IMR-90 (cell line): ENCODE data around the gene NEAT1. TPM values are rescaled to one million over a fixed set of nuclear protein-coding genes. Genes with fewer than 3 reads are reported as not detected.

Experiments
- ATAC-seq: fragments of 200-7000 bp; cut with Tn5 transposase; 2 replicates; pipeline ENCODE4 v1.9.1; 2020; ENCODE audit warnings: low read depth, mild to moderate bottlenecking, moderate library complexity
- BruUV-seq: library from RNA; stranded (reverse); fragments of 400-500 nt; replicated peaks from 2 replicates; lab custom pipeline; 2021; lab: Mats Ljungman, UMichigan
- CTCF ChIA-PET: fragments of 300-600 bp; formaldehyde crosslinking; extraction: SDS; loops from one replicate; lab custom pipeline; 2021; ENCODE audit warnings: antibody characterized with exemption; lab: Yijun Ruan, JAX
- POLR2A ChIA-PET: fragments of 300-600 bp; sonication (Branson Sonifier 250); formaldehyde crosslinking; loops from one replicate; lab custom pipeline; 2022; ENCODE audit warnings: antibody characterized with exemption; ENCODE audit not compliant: unreplicated experiment; lab: Charles Lee
- DNase-seq: peaks from one replicate; pipeline ENCODE4 v3.0.0; 2013
- H2AFZ ChIP-seq: replicated peaks from 2 replicates; pipeline ENCODE3; 2013; ENCODE audit warnings: low read length, mild to moderate bottlenecking; ENCODE audit not compliant: poor library complexity
- H2AK5ac ChIP-seq: 2 replicates; pipeline ENCODE4 v1.6.1; 2013; ENCODE audit warnings: low read depth, low read length, inconsistent platforms
- H2AK9ac ChIP-seq: replicated peaks from 2 replicates; pipeline ENCODE3; 2013; ENCODE audit warnings: mild to moderate bottlenecking, low read depth, low read length, moderate library complexity; ENCODE audit not compliant: poor library complexity
- H2BK120ac ChIP-seq: 2 replicates; pipeline ENCODE4 v1.6.1; 2013; ENCODE audit warnings: low read depth, low read length, inconsistent platforms
- H2BK15ac ChIP-seq: 3 replicates; pipeline ENCODE4 v1.6.1; 2013; ENCODE audit warnings: low read depth, low read length, inconsistent platforms
- H2BK20ac ChIP-seq: 2 replicates; pipeline ENCODE4 v1.6.1; 2013; ENCODE audit warnings: low read depth, mild to moderate bottlenecking, inconsistent platforms, low read length, moderate library complexity
- H2BK5ac ChIP-seq: 2 replicates; pipeline ENCODE4 v1.6.1; 2013; ENCODE audit warnings: mild to moderate bottlenecking, low read depth, low read length, inconsistent platforms; ENCODE audit not compliant: poor library complexity, severe bottlenecking
- H3K14ac ChIP-seq: replicated peaks from 2 replicates; pipeline ENCODE4 v1.6.1; 2013; ENCODE audit warnings: low read depth, low read length, inconsistent platforms
- H3K18ac ChIP-seq: 2 replicates; pipeline ENCODE4 v1.6.1; 2013; ENCODE audit warnings: low read depth, low read length, control low read depth
- H3K23ac ChIP-seq: 2 replicates; pipeline ENCODE4 v1.6.1; 2013; ENCODE audit warnings: low read depth, low read length, inconsistent platforms
- H3K27ac ChIP-seq: 2 replicates; pipeline ENCODE4 v1.5.1; 2013; ENCODE audit warnings: mild to moderate bottlenecking, control low read depth, low read length; ENCODE audit not compliant: insufficient read depth
- H3K27me3 ChIP-seq: 2 replicates; pipeline ENCODE4 v1.6.1; 2013; ENCODE audit warnings: low read length; ENCODE audit not compliant: control insufficient read depth, insufficient read depth
- H3K36me3 ChIP-seq: 2 replicates; pipeline ENCODE4 v1.6.1; 2013; ENCODE audit warnings: low read length, mixed read lengths; ENCODE audit not compliant: control insufficient read depth, insufficient read depth
- H3K4ac ChIP-seq: 2 replicates; pipeline ENCODE4 v1.6.1; 2013; ENCODE audit warnings: low read depth, low read length, inconsistent platforms
- H3K4me1 ChIP-seq: 2 replicates; pipeline ENCODE4 v1.6.1; 2013; ENCODE audit warnings: low read length, mixed read lengths; ENCODE audit not compliant: control insufficient read depth, insufficient read depth
- H3K4me2 ChIP-seq: 2 replicates; pipeline ENCODE4 v1.6.1; 2013; ENCODE audit warnings: low read depth, mild to moderate bottlenecking, control low read depth, low read length, moderate library complexity
- H3K4me3 ChIP-seq: 2 replicates; pipeline ENCODE4 v1.5.1; 2013; ENCODE audit warnings: low read depth, mild to moderate bottlenecking, control low read depth, low read length, moderate library complexity; ENCODE audit not compliant: insufficient read depth
- H3K56ac ChIP-seq: 2 replicates; pipeline ENCODE4 v1.6.1; 2013; ENCODE audit warnings: low read length, inconsistent platforms; ENCODE audit not compliant: insufficient read depth; ENCODE audit errors: extremely low read depth
- H3K79me1 ChIP-seq, 2 experiments: 2 replicates each; pipeline ENCODE4 v1.6.1; 2013; ENCODE audit warnings: low read length in 2 of 2, inconsistent platforms in 1 of 2, low read depth in 1 of 2
- H3K9ac ChIP-seq: 2 replicates; pipeline ENCODE4 v1.6.1; 2013; ENCODE audit warnings: low read depth, low read length, control low read depth
- H3K9me1 ChIP-seq: 2 replicates; pipeline ENCODE4 v1.6.1; 2013; ENCODE audit warnings: low read length, inconsistent platforms; ENCODE audit not compliant: insufficient read depth
- H3K9me3 ChIP-seq: 2 replicates; pipeline ENCODE4 v1.6.1; 2013; ENCODE audit warnings: low read length; ENCODE audit not compliant: control insufficient read depth, insufficient read depth
- H4K20me1 ChIP-seq: 2 replicates; pipeline ENCODE4 v1.6.1; 2013; ENCODE audit warnings: low read length, inconsistent platforms; ENCODE audit not compliant: insufficient read depth
- H4K5ac ChIP-seq: 2 replicates; pipeline ENCODE4 v1.6.1; 2013; ENCODE audit warnings: mild to moderate bottlenecking, low read depth, low read length, control low read depth
- H4K8ac ChIP-seq, 2 experiments: 2 replicates each; pipeline ENCODE4 v1.6.1; 2013; ENCODE audit warnings: low read depth in 2 of 2, low read length in 2 of 2, control low read depth in 1 of 2, inconsistent platforms in 1 of 2
- H4K91ac ChIP-seq: 2 replicates; pipeline ENCODE4 v1.6.1; 2013; ENCODE audit warnings: low read depth, low read length, inconsistent platforms; ENCODE audit not compliant: insufficient read depth
- BHLHE40 ChIP-seq: fragments of 150-350 bp; IDR thresholded peaks from 2 replicates; pipeline ENCODE4 v1.6.1; 2016; ENCODE audit warnings: mild to moderate bottlenecking, low read depth, low read length
- CEBPB ChIP-seq: IDR thresholded peaks from 2 replicates; pipeline ENCODE4 v1.6.1; 2012; ENCODE audit warnings: low read depth, low read length, improper control_type of control experiment
- CHD1 ChIP-seq: IDR thresholded peaks from 2 replicates; pipeline ENCODE4 v1.6.1; 2012; ENCODE audit warnings: low read depth, low read length, improper control_type of control experiment
- CTCF ChIP-seq: conservative IDR thresholded peaks from 2 replicates; pipeline ENCODE4 v1.5.1; 2012; ENCODE audit warnings: mild to moderate bottlenecking, low read depth, low read length, improper control_type of control experiment
- FOS ChIP-seq: fragments of 150-350 bp; IDR thresholded peaks from 2 replicates; pipeline ENCODE4 v1.6.1; 2016; ENCODE audit warnings: low read depth, low read length
- MAFK ChIP-seq: IDR thresholded peaks from 2 replicates; pipeline ENCODE4 v1.6.1; 2012; ENCODE audit warnings: low read depth, low read length, improper control_type of control experiment
- MAZ ChIP-seq: IDR thresholded peaks from 2 replicates; pipeline ENCODE4 v1.6.1; 2012; ENCODE audit warnings: low read depth, mild to moderate bottlenecking, low read length, improper control_type of control experiment, moderate library complexity, borderline replicate concordance
- MXI1 ChIP-seq: IDR thresholded peaks from 2 replicates; pipeline ENCODE4 v1.6.1; 2012; ENCODE audit warnings: low read depth, mild to moderate bottlenecking, low read length, moderate library complexity, borderline replicate concordance
- NFE2L2 ChIP-seq: fragments of 150-350 bp; IDR thresholded peaks from 2 replicates; pipeline ENCODE4 v1.6.1; 2016; ENCODE audit warnings: low read depth, mild to moderate bottlenecking, low read length
- POLR2A ChIP-seq: IDR thresholded peaks from 2 replicates; pipeline ENCODE4 v1.6.1; 2012; ENCODE audit warnings: mild to moderate bottlenecking, low read depth, low read length
- RAD21 ChIP-seq: IDR thresholded peaks from 2 replicates; pipeline ENCODE4 v1.6.1; 2012; ENCODE audit warnings: low read length, improper control_type of control experiment
- RCOR1 ChIP-seq: IDR thresholded peaks from 2 replicates; pipeline ENCODE4 v1.6.1; 2012; ENCODE audit warnings: mild to moderate bottlenecking, low read length, improper control_type of control experiment; ENCODE audit not compliant: insufficient replicate concordance
- RFX5 ChIP-seq: IDR thresholded peaks from 2 replicates; pipeline ENCODE4 v1.8.0; 2012; ENCODE audit warnings: low read depth, mild to moderate bottlenecking, low read length, moderate library complexity
- SMC3 ChIP-seq: fragments of 150-350 bp; IDR thresholded peaks from 2 replicates; pipeline ENCODE4 v1.6.1; 2016; ENCODE audit warnings: low read depth, mild to moderate bottlenecking, antibody characterized with exemption, low read length, moderate library complexity
- USF2 ChIP-seq: fragments of 150-350 bp; IDR thresholded peaks from 2 replicates; pipeline ENCODE4 v1.6.1; 2017; ENCODE audit warnings: mild to moderate bottlenecking, antibody characterized with exemption, low read length, low read depth
- WGBS, 2 experiments: methylation state at CpG; one replicate each; pipeline versions ENCODE4 v1.1.5 to v1.1.7; 2013; ENCODE audit warnings: missing lambda C conversion rate in 2 of 2; ENCODE audit not compliant: insufficient read length in 1 of 2; ENCODE audit errors: extremely low coverage in 2 of 2; 5-methylcytosine and 5-hydroxymethylcytosine counted together
- dilution Hi-C: fragments of 300-500 bp; cut with HindIII; formaldehyde crosslinking; loops from one replicate; pipeline ENCODE4 v1.14.3; 2018; ENCODE audit warnings: low sequenced_read_pairs; ENCODE audit not compliant: unreplicated experiment
- in situ Hi-C: fragments of 300-500 bp; cut with MboI; formaldehyde crosslinking; loops from 3 replicates; pipeline ENCODE4 v1.14.3; 2019; ENCODE audit warnings: low sequenced_read_pairs, inconsistent platforms, mixed read lengths
- intact Hi-C: fragments of 100-400 bp; cut with micrococcal nuclease; formaldehyde crosslinking; loops from 2 replicates; pipeline ENCODE4 v1.10.0; 2022
- polyA plus RNA-seq, 3 experiments: library from polyadenylated mRNA; depleted of rRNA; stranded (reverse); fragments of >200 nt; gene quantifications; 2 replicates each; pipeline ENCODE4 v1.2.3, GENCODE V29; 2012; ENCODE audit warnings: low replicate concordance in 1 of 3
- total RNA-seq: library from RNA; depleted of rRNA; stranded (reverse); fragments of >200 nt; gene quantifications from 2 replicates; pipeline ENCODE4 v1.2.3, GENCODE V29; 2012

The NEAT1 gene
- total and polyA plus RNA-seq, 2 of the 4 experiments (the other 2 are of a cell fraction): 30.1 to 114 TPM

DNA sequence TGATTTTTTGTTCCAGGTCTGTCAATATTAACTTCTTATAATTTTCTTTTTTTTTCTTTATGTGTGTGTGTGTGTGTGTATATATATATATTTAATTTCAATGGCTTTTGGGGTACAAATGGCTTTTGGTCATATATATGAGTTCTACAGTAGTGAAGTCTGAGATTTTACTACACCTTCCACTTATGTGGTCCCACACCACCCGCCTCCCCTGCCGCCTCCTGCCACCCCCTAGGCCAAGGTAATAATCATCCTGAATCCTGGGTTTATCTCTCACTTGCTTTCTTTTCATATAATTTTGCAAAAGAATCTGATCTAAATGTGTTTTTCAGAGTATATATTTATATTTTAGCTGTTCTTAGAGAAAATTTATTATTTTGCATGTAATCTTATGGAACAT, 11.1 kb downstream of the NEAT1 start:
- CTCF ChIA-PET: no interaction called here
- H3K9ac ChIP-seq: no peak overlapping the region
- intact Hi-C loops: loop anchor here (5.0 kb wide), 1 partner anchor 79 kb away; no protein-coding TSS in a partner anchor

More for the DNA sequence above, 11.1 kb downstream of the NEAT1 start:
- H3K4me3 ChIP-seq: no peak overlapping the region
- no peak overlapping the region for H3K4ac ChIP-seq
- H2BK20ac ChIP-seq: no peak overlapping the region
- H3K9me1 ChIP-seq: no peaks in the 10 kb centered on the region; the same call in 1 of the 2 replicates
- no peak overlapping the region for H4K5ac ChIP-seq
- no peak overlapping the region for H3K18ac ChIP-seq
- no peak overlapping the region for H2BK15ac ChIP-seq
- peaks cover 42% of the 10 kb centered on the region for H3K36me3 ChIP-seq
- H3K79me1 ChIP-seq: peaks cover 8 to 45% of the 10 kb centered on the region in 2 experiments; a peak in 3 of 4 replicates
- WGBS, 2 experiments: no CpG with 5 or more reads among the region's 2 CpGs
- H3K23ac ChIP-seq: no peak overlapping the region
- no peak overlapping the region for H2AK9ac ChIP-seq
- no peak overlapping the region for H3K56ac ChIP-seq
- POLR2A ChIA-PET: interaction anchor here (0.6 to 1.0 kb wide), 2 partner anchors 13 to 75 kb away, joined by 3 to 4 read pairs; no protein-coding TSS in a partner anchor
- no peak overlapping the region for H4K8ac ChIP-seq
- dilution Hi-C loops (no loop called here), in situ Hi-C loops (no loop called here)
- peaks cover 2% of the 10 kb centered on the region; the same call in 1 of the 2 replicates for H3K4me1 ChIP-seq
- no peak for TF ChIP-seq RFX5
- no peak for TF ChIP-seq RCOR1
- TF ChIP-seq RAD21: no peak
- TF ChIP-seq CHD1: no peak; the same call in 1 of the 2 replicates
- no peak for TF ChIP-seq MAFK
- TF ChIP-seq MXI1: no peak
- no peak for TF ChIP-seq CEBPB
- no peak for TF ChIP-seq POLR2A
- TF ChIP-seq MAZ: no peak
- no peak for TF ChIP-seq BHLHE40
- no peak for TF ChIP-seq SMC3
- TF ChIP-seq NFE2L2: no peak
- TF ChIP-seq CTCF: no peak
- TF ChIP-seq USF2: no peak
- no peak for TF ChIP-seq FOS
- H3K14ac ChIP-seq: no peak overlapping the region
- no peak for ATAC-seq
- BruUV-seq: no TSS peak
- no peaks in the 10 kb centered on the region for H3K9me3 ChIP-seq
- no peak overlapping the region for H3K4me2 ChIP-seq
- no peak overlapping the region for H2BK5ac ChIP-seq
- H4K91ac ChIP-seq: no peak overlapping the region
- no peaks in the 10 kb centered on the region for H3K27me3 ChIP-seq
- H2BK120ac ChIP-seq: no peak overlapping the region
- DNase-seq: peak; percentile 16
- peaks cover 96% of the 10 kb centered on the region for H4K20me1 ChIP-seq
- H2AK5ac ChIP-seq: no peak overlapping the region
- H2AFZ ChIP-seq: no peak overlapping the region
- H3K27ac ChIP-seq: no peak overlapping the region
